Measurements from ENCODE around the gene SRGAP3. TPM values are rescaled to one million over a fixed set of nuclear protein-coding genes. Genes with fewer than 3 reads are reported as not detected.

SRGAP3 gene
- total RNA-seq, 6 experiments from 2014 or later = 1.8 to 5.2 (median 3.1) TPM

DNA sequence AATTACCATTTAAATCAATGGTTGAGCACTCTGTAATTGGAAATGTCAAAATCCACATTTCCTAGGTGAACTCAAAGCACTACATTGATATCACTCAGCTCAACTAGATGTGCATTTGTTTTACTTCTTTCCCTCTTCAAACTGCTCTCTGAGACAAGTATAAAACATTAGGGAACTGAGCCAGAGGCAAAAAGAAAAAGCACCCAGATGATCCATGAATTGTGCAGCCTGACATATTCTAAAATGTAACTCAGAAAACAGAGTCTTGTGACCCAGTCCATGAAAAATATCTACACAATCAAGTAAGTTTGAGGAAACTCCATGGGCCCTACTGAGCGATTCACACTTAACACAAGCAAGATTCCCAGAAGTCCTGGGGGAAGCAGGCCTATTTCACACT, 9.8 kb downstream of the SRGAP3 start:
- TF ChIP-seq, protein P1, sequence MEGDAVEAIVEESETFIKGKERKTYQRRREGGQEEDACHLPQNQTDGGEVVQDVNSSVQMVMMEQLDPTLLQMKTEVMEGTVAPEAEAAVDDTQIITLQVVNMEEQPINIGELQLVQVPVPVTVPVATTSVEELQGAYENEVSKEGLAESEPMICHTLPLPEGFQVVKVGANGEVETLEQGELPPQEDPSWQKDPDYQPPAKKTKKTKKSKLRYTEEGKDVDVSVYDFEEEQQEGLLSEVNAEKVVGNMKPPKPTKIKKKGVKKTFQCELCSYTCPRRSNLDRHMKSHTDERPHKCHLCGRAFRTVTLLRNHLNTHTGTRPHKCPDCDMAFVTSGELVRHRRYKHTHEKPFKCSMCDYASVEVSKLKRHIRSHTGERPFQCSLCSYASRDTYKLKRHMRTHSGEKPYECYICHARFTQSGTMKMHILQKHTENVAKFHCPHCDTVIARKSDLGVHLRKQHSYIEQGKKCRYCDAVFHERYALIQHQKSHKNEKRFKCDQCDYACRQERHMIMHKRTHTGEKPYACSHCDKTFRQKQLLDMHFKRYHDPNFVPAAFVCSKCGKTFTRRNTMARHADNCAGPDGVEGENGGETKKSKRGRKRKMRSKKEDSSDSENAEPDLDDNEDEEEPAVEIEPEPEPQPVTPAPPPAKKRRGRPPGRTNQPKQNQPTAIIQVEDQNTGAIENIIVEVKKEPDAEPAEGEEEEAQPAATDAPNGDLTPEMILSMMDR (IDR thresholded peaks at IDR 0.05) = no peak
- TF ChIP-seq POLR2A (IDR thresholded peaks at IDR 0.05) = no peak
- DNase-seq (no peak), ATAC-seq (no peak)
- intact Hi-C loops (cut with DNase I) = no loop called here
- Histone ChIP-seq H3K4me1 (no peaks in the 10 kb centered on the region), H3K9me3 (no peaks in the 10 kb centered on the region), H3K27ac (no peak overlapping the region), H3K36me3 (no peaks in the 10 kb centered on the region), H3K27me3 (no peaks in the 10 kb centered on the region), H3K4me3 (no peak overlapping the region)
- 100% methylated on average over 1 of the region's 1 CpG for WGBS (ENCODE audit: insufficient coverage, low coverage, low lambda C conversion rate, missing lambda C conversion rate)

DNA sequence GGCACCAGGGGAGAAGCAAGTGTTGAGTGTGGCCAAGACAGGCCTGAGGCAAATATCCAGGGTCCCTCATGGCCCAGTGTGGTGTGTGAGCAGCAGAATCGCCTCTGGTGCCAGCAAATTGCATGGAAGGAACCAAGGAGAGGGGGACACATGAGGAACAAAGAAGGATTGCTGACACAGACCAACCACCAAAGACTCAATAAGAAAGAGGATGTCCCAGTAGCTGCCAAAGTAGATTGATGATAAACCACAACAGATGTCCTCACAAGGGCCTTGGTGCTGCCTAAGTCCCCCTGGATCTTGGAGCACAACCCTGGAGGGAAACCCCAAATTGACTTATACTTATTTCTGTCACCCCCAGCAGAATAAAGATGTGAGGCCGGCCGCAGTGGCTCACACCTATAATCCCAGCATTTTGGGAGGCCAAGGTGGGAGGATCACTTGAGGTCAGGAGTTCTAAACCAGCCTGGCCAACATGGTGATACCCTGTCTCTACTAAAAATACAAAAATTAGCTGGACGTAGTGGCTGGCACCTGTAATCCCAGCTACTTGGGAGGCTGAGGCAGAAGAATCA, 10.6 kb downstream of the SRGAP3 start:
- H3K36me3 ChIP-seq = no peaks in the 10 kb centered on the region
- no peak for DNase-seq
- no peaks in the 10 kb centered on the region for H3K4me1 ChIP-seq
- H3K27me3 ChIP-seq = no peaks in the 10 kb centered on the region
- 80% methylated on average over 2 of the region's 4 CpGs for WGBS (ENCODE audit: insufficient coverage, low coverage, low lambda C conversion rate, missing lambda C conversion rate)
- peak in 3 of 4 donors; percentile 17 to 40 (median 26) for ATAC-seq
- no peak overlapping the region for H3K4me3 ChIP-seq
- H3K27ac ChIP-seq = no peak overlapping the region
- H3K9me3 ChIP-seq = no peaks in the 10 kb centered on the region
- intact Hi-C loops (cut with DNase I) = no loop called here
- no peak for TF ChIP-seq POLR2A (IDR thresholded peaks at IDR 0.05)
- TF ChIP-seq, protein P1 (IDR thresholded peaks at IDR 0.05) = no peak

DNA sequence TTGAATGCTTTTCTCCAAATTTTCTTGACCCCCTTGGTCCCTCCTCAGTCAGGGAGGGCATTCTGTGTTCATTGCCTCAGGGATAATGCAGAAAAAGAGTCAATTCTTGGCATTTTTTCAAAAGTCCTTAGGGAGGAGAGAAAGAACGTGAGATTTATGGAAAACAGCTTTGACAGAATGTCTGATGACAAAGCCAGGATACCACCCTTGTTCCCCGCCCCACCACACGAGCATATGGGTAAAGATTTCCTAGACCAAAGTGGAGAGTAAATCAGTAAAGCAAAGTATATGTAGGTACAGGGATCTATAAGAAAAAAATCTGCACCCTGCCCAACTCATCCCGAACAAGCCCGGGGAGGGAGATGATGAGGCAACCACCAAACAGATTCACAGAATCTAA, 11.2 kb downstream of the SRGAP3 start:
- no peak for ATAC-seq
- Histone ChIP-seq H3K36me3 (no peaks in the 10 kb centered on the region), H3K4me3 (no peak overlapping the region), H3K27ac (no peak overlapping the region), H3K27me3 (no peaks in the 10 kb centered on the region), H3K4me1 (no peaks in the 10 kb centered on the region), H3K9me3 (no peaks in the 10 kb centered on the region)
- DNase-seq = no peak
- 84% methylated on average over 4 of the region's 5 CpGs for WGBS (ENCODE audit: insufficient coverage, low coverage, low lambda C conversion rate, missing lambda C conversion rate)
- TF ChIP-seq POLR2A (IDR thresholded peaks at IDR 0.05) = no peak
- TF ChIP-seq, protein P1 (IDR thresholded peaks at IDR 0.05) = no peak
- intact Hi-C loops (cut with DNase I) = no loop called here

DNA sequence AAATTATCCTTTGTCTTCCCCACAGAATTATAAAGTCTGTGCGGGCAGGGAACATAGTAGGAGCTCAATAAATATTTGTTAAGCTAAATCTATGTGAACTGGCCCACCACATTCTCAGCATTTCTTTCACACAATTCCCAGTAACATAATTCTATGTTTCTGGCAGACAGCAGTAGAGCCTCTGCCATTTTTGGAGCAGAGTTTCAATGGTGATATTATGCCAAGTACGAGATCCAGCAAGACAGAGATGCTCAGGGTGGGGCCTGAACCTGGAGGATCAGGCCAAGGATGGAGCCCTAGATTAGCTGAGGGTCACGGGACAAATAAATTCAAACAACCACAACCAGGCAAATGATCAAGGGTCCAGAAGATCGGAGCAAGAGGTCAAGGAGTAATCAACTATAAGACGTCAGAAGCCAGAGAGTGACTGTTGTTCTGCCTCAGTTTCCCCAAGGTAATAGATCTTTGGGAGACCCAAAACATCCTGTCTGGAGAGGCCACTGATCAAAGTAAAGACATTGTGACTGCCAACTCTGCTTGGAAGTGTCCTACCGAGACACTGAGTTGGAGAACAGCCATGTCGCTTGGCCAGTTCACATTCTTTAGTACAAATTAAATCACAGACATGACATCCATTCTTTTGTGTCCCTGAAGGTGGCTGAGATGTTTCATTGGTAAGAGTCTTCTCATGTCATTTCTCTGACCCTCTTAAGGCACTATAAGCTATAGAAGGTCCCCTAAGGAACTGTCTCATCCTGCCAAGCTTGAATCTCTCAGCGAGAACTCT, 15.4 kb downstream of the SRGAP3 start:
- TF ChIP-seq, protein P1 (IDR thresholded peaks at IDR 0.05) = no peak
- no peak for TF ChIP-seq POLR2A (IDR thresholded peaks at IDR 0.05)
- no peaks in the 10 kb centered on the region for H3K9me3 ChIP-seq
- 92% methylated on average over 6 of the region's 8 CpGs for whole genome bisulfite sequencing (ENCODE audit: insufficient coverage, low coverage, low lambda C conversion rate, missing lambda C conversion rate)

More for the DNA sequence above, 15.4 kb downstream of the SRGAP3 start:
- intact Hi-C loops (cut with DNase I) = no loop called here
- DNase-seq (no peak), ATAC-seq (no peak)
- Histone ChIP-seq H3K27ac (no peak overlapping the region), H3K27me3 (no peaks in the 10 kb centered on the region), H3K4me3 (no peak overlapping the region), H3K4me1 (no peaks in the 10 kb centered on the region), H3K36me3 (no peaks in the 10 kb centered on the region)
